Superior temporal gyrus (tissue), 1 donor: Measurements from ENCODE around the gene PODN.

Source experiments
- DNase-seq: peaks from one replicate; pipeline ENCODE4 v3.0.0-alpha.2; 2016; ENCODE audit errors: extremely low spot score

The PODN gene

GRCh38 chr1:53131590-53131938 lies 69.6 kb downstream of the PODN start:
- no peak for DNase-seq

- no peak for DNase-seq
Measured at GRCh38 chr1:53132176-53132575, 70.2 kb downstream of the PODN start.

GRCh38 chr1:53133261-53134041 lies 71.4 kb downstream of the PODN start:
- DNase-seq = no peak

- no peak for DNase-seq
Measured at GRCh38 chr1:53134042-53134485, 72.1 kb downstream of the PODN start.
